ENCODE results near the gene NCOA7.

NCOA7 gene

DNA sequence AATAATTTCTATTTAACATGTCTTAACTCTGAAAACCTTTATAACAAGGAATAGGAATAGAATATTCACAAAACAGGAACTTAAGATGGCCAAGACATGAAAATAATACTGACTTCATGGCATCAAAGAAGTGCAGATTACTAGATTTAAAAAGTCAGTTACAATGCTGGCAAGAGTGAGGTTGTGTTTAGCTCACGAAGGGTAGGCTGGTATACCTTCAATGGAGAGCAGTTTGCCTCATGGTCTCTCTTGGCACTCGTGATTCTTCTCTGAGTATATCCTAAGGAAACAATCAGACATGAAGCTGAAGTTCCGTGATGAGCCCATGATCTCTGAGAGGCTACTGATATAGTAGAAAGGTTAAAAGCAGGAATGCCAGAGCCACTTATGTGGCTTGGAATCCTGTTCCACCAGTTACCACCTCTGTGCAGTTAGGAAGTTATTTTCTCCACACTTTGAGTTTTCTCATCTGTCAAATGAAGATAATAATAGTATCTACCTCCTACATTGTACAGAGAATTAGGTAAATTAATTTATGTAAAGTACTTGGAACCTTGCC lies 7.2 kb downstream of the NCOA7 start:
- H3K36me3 ChIP-seq (ENCODE audit: insufficient read depth) = no peaks in the 10 kb centered on the region
- H3K27me3 ChIP-seq (ENCODE audit: insufficient read depth, low read depth) = no peaks in the 10 kb centered on the region
- H3K9ac ChIP-seq = no peak overlapping the region
- H2AFZ ChIP-seq (ENCODE audit: low read depth) = no peak overlapping the region
- H3K4me2 ChIP-seq = no peak overlapping the region
- TF ChIP-seq, protein P1, sequence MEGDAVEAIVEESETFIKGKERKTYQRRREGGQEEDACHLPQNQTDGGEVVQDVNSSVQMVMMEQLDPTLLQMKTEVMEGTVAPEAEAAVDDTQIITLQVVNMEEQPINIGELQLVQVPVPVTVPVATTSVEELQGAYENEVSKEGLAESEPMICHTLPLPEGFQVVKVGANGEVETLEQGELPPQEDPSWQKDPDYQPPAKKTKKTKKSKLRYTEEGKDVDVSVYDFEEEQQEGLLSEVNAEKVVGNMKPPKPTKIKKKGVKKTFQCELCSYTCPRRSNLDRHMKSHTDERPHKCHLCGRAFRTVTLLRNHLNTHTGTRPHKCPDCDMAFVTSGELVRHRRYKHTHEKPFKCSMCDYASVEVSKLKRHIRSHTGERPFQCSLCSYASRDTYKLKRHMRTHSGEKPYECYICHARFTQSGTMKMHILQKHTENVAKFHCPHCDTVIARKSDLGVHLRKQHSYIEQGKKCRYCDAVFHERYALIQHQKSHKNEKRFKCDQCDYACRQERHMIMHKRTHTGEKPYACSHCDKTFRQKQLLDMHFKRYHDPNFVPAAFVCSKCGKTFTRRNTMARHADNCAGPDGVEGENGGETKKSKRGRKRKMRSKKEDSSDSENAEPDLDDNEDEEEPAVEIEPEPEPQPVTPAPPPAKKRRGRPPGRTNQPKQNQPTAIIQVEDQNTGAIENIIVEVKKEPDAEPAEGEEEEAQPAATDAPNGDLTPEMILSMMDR (conservative IDR thresholded peaks at IDR 0.05; ENCODE audit: low read depth, low read length) = no peak
- H4K20me1 ChIP-seq (ENCODE audit: insufficient read depth) = no peaks in the 10 kb centered on the region
- no peak overlapping the region for H3K27ac ChIP-seq
- no peaks in the 10 kb centered on the region for H3K79me2 ChIP-seq (ENCODE audit: insufficient read depth, low read depth)
- H3K4me3 ChIP-seq (IDR thresholded peaks at IDR 0.05; ENCODE audit: insufficient read depth, low read depth, low read length) = no peak overlapping the region
- peaks cover 6% of the 10 kb centered on the region for H3K4me1 ChIP-seq (ENCODE audit: low read depth, poor library complexity, severe bottlenecking)

DNA sequence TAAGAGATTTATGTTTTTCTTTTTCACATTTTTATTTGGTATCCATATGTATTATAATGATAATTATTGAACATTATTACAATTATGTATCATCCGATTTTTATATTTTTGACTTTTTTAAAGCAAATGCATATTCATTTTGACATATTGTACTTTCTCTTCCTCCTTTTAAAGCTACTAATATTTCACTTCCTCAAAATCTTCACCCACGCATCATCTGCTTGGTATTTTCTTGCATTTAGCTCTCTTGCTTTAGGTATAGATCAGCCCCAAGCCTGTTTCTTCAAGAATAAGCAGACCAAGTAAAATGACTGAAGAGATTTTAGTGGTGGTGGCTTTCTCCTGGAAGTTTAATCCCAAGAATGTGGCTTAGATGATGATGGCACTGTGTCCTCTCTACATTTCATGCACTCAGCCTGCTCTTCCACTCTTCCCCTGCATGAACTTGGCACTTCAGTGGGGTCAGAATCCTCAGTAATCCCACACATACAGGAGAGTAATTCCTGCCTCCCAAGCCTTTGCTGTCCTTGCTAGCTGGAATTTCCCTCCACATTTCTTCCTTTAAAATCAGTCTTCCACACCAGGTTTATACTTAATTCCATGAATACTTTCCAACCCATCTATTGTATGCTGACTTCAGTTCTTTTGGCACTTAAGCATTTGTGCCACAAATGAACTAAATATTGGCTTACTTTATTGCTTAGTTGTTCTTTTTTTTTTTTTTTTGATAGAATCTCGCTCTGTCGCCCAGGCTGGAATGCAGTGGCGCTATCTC lies 8.2 kb downstream of the NCOA7 start:
- Histone ChIP-seq H3K4me1 (ENCODE audit: low read depth, poor library complexity, severe bottlenecking) (peaks cover 8% of the 10 kb centered on the region), H2AFZ (ENCODE audit: low read depth) (no peak overlapping the region), H3K9ac (no peak overlapping the region), H4K20me1 (ENCODE audit: insufficient read depth) (no peaks in the 10 kb centered on the region), H3K79me2 (ENCODE audit: insufficient read depth, low read depth) (no peaks in the 10 kb centered on the region), H3K4me3 (IDR thresholded peaks at IDR 0.05; ENCODE audit: insufficient read depth, low read depth, low read length) (no peak overlapping the region), H3K36me3 (ENCODE audit: insufficient read depth) (no peaks in the 10 kb centered on the region), H3K27me3 (ENCODE audit: insufficient read depth, low read depth) (no peaks in the 10 kb centered on the region), H3K4me2 (no peak overlapping the region), H3K27ac (no peak overlapping the region)
- TF ChIP-seq, protein P1 (conservative IDR thresholded peaks at IDR 0.05; ENCODE audit: low read depth, low read length) = no peak

DNA sequence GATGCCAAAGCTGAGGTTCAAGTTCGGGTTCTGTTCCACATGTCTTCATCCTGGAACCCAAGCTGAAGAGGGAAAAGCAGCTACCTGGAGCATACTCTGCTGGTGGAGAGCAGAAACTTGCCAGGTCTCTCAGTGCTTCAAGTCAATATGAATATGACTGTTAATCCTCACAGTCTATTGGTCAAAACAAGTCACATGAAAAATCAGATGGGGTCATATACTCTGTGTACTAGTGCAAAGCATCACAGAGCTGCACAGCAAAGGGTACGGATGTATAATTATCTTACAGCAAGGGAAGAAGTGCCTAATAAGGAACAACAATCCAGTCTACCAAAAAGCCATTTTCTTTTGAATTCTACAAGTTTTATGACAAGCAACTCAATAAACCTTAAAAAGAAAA lies 11.6 kb downstream of the NCOA7 start:
- Histone ChIP-seq H3K9ac (no peak overlapping the region), H3K4me3 (IDR thresholded peaks at IDR 0.05; ENCODE audit: insufficient read depth, low read depth, low read length) (no peak overlapping the region), H3K79me2 (ENCODE audit: insufficient read depth, low read depth) (no peaks in the 10 kb centered on the region), H3K4me1 (ENCODE audit: low read depth, poor library complexity, severe bottlenecking) (peaks cover 12% of the 10 kb centered on the region), H3K36me3 (ENCODE audit: insufficient read depth) (no peaks in the 10 kb centered on the region), H3K27me3 (ENCODE audit: insufficient read depth, low read depth) (no peaks in the 10 kb centered on the region), H3K27ac (no peak overlapping the region), H4K20me1 (ENCODE audit: insufficient read depth) (no peaks in the 10 kb centered on the region), H3K4me2 (no peak overlapping the region), H2AFZ (ENCODE audit: low read depth) (no peak overlapping the region)
- TF ChIP-seq, protein P1 (conservative IDR thresholded peaks at IDR 0.05; ENCODE audit: low read depth, low read length) = no peak

DNA sequence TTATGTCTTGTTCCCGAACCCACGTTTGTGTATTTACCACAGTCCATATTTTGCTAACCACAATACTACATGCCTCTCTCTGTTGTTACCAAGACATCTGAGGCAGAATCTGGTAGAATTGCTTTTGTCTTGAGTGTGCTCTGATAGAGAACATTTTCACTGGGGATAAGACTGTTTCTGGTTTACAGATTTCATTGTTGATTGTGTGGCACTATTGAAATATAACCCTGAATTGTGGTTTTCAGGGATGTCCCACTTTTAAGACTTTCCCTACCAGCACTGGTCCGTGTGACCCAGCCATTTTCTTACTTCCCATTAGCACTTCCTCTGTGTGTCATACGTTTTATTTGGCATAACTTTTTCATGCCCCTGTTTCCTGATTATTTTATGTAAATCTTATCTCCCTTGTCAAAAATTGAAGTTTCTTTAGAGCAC lies 12.2 kb downstream of the NCOA7 start:
- Histone ChIP-seq H3K27me3 (ENCODE audit: insufficient read depth, low read depth) (no peaks in the 10 kb centered on the region), H3K4me1 (ENCODE audit: low read depth, poor library complexity, severe bottlenecking) (peaks cover 12% of the 10 kb centered on the region), H3K36me3 (ENCODE audit: insufficient read depth) (no peaks in the 10 kb centered on the region), H2AFZ (ENCODE audit: low read depth) (no peak overlapping the region), H3K79me2 (ENCODE audit: insufficient read depth, low read depth) (no peaks in the 10 kb centered on the region), H3K4me3 (IDR thresholded peaks at IDR 0.05; ENCODE audit: insufficient read depth, low read depth, low read length) (no peak overlapping the region), H3K27ac (no peak overlapping the region), H3K4me2 (no peak overlapping the region), H3K9ac (no peak overlapping the region), H4K20me1 (ENCODE audit: insufficient read depth) (no peaks in the 10 kb centered on the region)
- TF ChIP-seq, protein P1 (conservative IDR thresholded peaks at IDR 0.05; ENCODE audit: low read depth, low read length) = no peak
